Measurements from ENCODE around the gene LRMDA. TPM values are rescaled to one million over a fixed set of nuclear protein-coding genes. Genes with fewer than 3 reads are reported as not detected.

LRMDA gene
- total RNA-seq, 2 experiments from 2014 or later, result not detected

DNA sequence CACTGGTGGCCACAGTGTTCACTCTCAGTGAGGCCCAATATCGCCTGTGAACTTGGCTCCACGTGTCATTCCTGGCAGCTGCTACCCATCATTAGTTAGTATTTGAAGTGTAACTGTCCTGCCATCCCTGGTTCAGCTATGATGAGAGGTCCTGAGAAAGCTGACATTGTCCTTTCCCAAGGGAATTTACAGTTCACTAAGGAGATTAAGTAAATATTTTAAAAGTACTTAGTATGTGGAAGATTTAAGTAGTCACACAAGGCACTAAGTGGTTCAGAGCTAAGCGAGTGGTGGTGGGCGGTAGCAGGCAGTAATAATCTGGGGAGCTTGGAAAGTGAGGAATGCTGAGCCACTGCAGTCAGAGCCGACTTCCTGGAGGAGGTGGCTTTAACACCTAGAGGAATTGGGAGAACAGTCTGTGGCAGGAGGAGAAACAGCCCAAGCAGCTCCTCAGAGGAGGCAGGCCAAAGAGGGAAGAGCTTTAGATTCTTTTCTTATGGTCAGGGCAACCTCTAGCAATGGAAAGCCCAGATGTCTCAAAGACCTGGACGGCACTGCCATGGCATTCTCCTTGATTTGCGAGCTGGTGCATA, 519.7 kb downstream of the LRMDA start:
- no peak overlapping the region for H3K27ac ChIP-seq (ENCODE audit: low read depth, low read length, poor library complexity, severe bottlenecking)
- H3K36me3 ChIP-seq (ENCODE audit: insufficient read depth, low read length), result no peaks in the 10 kb centered on the region
- H3K4me2 ChIP-seq (ENCODE audit: low read length), result no peak overlapping the region
- ChIA-PET CTCF (ENCODE audit: unreplicated experiment) (no interaction called here), POLR2A (no interaction called here)
- intact Hi-C loops (cut with micrococcal nuclease; ENCODE audit: unreplicated experiment), result no loop called here
- no peak for DNase-seq (ENCODE audit: low spot score)
- no peaks in the 10 kb centered on the region for H3K9me3 ChIP-seq (ENCODE audit: low read length)
- no peaks in the 10 kb centered on the region for H3K79me2 ChIP-seq (ENCODE audit: insufficient read depth, low read depth, low read length)
- TF ChIP-seq EZH2phosphoT487 (IDR thresholded peaks at IDR 0.05; ENCODE audit: borderline replicate concordance, low read depth, low read length), result no peak
- TF ChIP-seq CTCF (conservative IDR thresholded peaks at IDR 0.05; ENCODE audit: low read length), result no peak
- no TSS peak for BruUV-seq (replicated peaks)
- no peaks in the 10 kb centered on the region for H4K20me1 ChIP-seq (ENCODE audit: insufficient read depth, low read length)
- H2AFZ ChIP-seq (ENCODE audit: low read length), result no peak overlapping the region
- H3K9me2 ChIP-seq (ENCODE audit: insufficient read depth, low read length), result no peaks in the 10 kb centered on the region
- H3K4me1 ChIP-seq (ENCODE audit: insufficient read depth, low read length, poor library complexity, severe bottlenecking), result no peaks in the 10 kb centered on the region
- H3K4me3 ChIP-seq (ENCODE audit: low read depth, low read length, poor library complexity, severe bottlenecking), result no peak overlapping the region

DNA sequence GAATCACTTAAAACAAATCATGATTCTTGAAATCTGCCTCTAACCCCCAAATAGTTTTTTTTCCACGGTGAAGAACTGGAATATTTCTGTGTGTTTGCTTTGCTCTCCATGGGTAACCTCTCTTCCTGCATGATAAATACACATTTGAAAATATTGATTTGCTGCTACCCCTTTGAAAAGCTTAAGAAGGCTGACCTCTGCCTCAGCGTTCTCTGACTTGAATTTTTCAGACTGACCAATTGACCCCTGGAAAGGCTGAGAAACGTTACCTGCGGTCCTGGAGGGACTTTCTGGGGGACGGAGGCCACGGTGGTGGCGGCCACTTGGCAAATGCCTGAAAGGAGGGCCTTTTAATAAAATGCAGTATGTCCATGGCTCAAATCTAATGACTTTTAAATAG, 520.2 kb downstream of the LRMDA start:
- Histone ChIP-seq H3K4me3 (ENCODE audit: low read depth, low read length, poor library complexity, severe bottlenecking) (no peak overlapping the region), H3K79me2 (ENCODE audit: insufficient read depth, low read depth, low read length) (no peaks in the 10 kb centered on the region), H2AFZ (ENCODE audit: low read length) (no peak overlapping the region), H3K9me3 (ENCODE audit: low read length) (no peaks in the 10 kb centered on the region), H3K9me2 (ENCODE audit: insufficient read depth, low read length) (no peaks in the 10 kb centered on the region), H3K4me2 (ENCODE audit: low read length) (no peak overlapping the region), H3K27ac (ENCODE audit: low read depth, low read length, poor library complexity, severe bottlenecking) (no peak overlapping the region), H3K36me3 (ENCODE audit: insufficient read depth, low read length) (no peaks in the 10 kb centered on the region), H3K4me1 (ENCODE audit: insufficient read depth, low read length, poor library complexity, severe bottlenecking) (no peaks in the 10 kb centered on the region), H4K20me1 (ENCODE audit: insufficient read depth, low read length) (no peaks in the 10 kb centered on the region)
- POLR2A ChIA-PET, result no interaction called here
- TF ChIP-seq EZH2phosphoT487 (IDR thresholded peaks at IDR 0.05; ENCODE audit: borderline replicate concordance, low read depth, low read length) (no peak), CTCF (conservative IDR thresholded peaks at IDR 0.05; ENCODE audit: low read length) (no peak)
- DNase-seq (ENCODE audit: low spot score), result no peak
- BruUV-seq (replicated peaks), result no TSS peak
- CTCF ChIA-PET (ENCODE audit: unreplicated experiment), result no interaction called here
- intact Hi-C loops (cut with micrococcal nuclease; ENCODE audit: unreplicated experiment), result no loop called here

- CTCF ChIA-PET (ENCODE audit: unreplicated experiment), result no interaction called here
- no peaks in the 10 kb centered on the region for H3K36me3 ChIP-seq (ENCODE audit: insufficient read depth, low read length)
- no peak for DNase-seq (ENCODE audit: low spot score)
- no peaks in the 10 kb centered on the region for H3K9me3 ChIP-seq (ENCODE audit: low read length)
- POLR2A ChIA-PET, result no interaction called here
- no peak for TF ChIP-seq CTCF (conservative IDR thresholded peaks at IDR 0.05; ENCODE audit: low read length)
- TF ChIP-seq EZH2phosphoT487 (IDR thresholded peaks at IDR 0.05; ENCODE audit: borderline replicate concordance, low read depth, low read length), result no peak
- no TSS peak for BruUV-seq (replicated peaks)
- intact Hi-C loops (cut with micrococcal nuclease; ENCODE audit: unreplicated experiment), result no loop called here
- no peak overlapping the region for H3K4me2 ChIP-seq (ENCODE audit: low read length)
- no peaks in the 10 kb centered on the region for H3K4me1 ChIP-seq (ENCODE audit: insufficient read depth, low read length, poor library complexity, severe bottlenecking)
- H4K20me1 ChIP-seq (ENCODE audit: insufficient read depth, low read length), result no peaks in the 10 kb centered on the region
- H2AFZ ChIP-seq (ENCODE audit: low read length), result no peak overlapping the region
- H3K9me2 ChIP-seq (ENCODE audit: insufficient read depth, low read length), result no peaks in the 10 kb centered on the region
- no peak overlapping the region for H3K4me3 ChIP-seq (ENCODE audit: low read depth, low read length, poor library complexity, severe bottlenecking)
- no peak overlapping the region for H3K27ac ChIP-seq (ENCODE audit: low read depth, low read length, poor library complexity, severe bottlenecking)
- no peaks in the 10 kb centered on the region for H3K79me2 ChIP-seq (ENCODE audit: insufficient read depth, low read depth, low read length)
Observed at GRCh38 chr10:75952093-75952492, 520.7 kb downstream of the LRMDA start.

Data from OCI-LY7 (cell line).